GM19395 (cell line): ENCODE data around the gene STAG2.
"Not testable (repeated sequence)": the region's sequence is repeated elsewhere in the genome, so short reads cannot be mapped to it uniquely, and the experiment has no call there.

Experiments used
- ATAC-seq: cut with Tn5 transposase; IDR thresholded peaks from one replicate; pipeline ENCODE4 v1.9.1; 2021; ENCODE audit warnings: mild to moderate bottlenecking, moderate library complexity; ENCODE audit not compliant: unreplicated experiment

STAG2 gene

DNA sequence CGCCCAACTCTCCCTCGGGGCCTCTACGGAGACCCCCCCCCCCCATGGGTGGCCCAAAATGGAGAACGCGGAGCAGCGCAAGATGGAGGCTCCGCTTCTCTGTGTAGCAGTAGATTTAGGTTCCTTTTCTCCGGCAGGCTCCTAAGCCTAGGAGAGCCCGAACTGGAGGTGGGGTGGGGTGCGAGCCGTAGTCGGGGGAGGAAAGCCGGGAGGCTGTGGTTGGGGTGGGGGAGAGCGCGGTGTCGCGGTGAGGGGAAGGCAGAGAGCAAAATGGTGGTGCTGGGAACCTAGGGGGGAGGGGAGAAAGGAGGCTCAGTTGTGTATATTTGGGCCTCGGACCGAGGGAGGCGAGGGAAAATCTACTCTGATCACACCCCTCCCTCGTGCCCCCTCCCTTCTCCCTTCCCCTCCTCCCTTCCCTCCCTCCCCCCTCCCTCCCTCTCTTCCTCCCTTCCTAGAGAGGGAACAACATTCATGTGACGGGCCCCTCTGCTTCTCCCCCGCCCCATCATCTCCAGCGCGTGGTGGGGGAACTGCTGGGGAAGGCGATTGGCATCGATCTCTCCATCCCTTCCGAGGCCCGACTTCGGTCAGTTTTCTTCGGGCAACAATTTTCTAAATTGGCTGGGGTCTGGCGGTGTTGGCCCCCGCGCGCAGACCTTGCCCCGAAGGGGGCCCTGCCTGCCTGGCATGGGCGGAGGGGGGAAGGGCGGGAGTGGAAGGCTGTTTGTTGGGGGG is at the start of gene STAG2:
Gene STAG2, plus strand, starts transcription at position 439 of the 738 bp plus-strand sequence. CDS start 60,922 bp downstream, outside the sequence.
- no peak for ATAC-seq

DNA sequence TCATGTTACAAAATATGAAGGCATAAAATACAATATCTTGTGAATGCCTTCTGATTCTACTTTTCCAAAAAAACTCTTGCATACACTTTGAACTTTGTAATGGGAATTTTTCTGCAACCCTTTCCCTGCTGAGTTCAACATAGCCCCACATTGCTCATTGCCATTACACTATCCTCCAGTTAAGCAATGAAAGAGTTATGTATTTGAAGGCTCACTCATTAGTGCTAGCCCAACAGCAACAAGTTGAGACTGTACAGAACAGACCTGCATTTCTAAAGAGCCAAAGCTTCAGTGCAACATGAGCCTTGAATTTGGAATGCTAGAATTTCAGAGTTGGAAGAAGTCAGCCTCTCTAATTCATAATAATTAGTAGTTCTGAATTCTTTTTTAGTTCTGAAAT is 44.4 kb upstream of the STAG2 start:
- no peak for ATAC-seq

DNA sequence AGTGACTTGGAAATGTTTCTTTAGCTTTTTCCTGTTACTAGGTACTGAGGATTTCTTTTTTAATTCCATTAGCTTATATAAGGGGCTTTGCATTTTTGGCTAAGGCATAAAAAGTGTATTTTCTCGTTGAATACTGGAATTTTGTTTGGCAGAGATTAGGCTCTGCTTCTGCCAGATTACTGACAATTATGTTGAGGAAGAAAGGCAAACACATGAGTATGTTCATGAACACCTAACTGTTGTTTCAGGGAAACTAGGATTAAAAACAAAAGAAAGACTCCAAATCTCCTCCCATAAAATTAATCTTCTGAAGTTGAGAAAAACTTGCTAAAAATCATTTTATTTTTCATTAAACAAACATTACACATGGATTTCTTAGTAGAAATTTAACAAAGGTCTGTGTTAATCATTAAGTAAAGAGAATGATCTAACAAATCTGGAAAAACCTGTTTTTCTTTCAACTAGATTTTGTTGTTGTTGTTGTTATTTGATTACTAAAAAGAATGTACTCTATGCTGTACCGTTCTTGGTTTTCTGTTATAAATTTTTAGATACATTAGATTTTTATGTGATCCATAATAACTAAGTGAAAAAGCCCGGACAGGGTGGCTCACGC is 43.3 kb upstream of the STAG2 start:
- ATAC-seq, result no peak

DNA sequence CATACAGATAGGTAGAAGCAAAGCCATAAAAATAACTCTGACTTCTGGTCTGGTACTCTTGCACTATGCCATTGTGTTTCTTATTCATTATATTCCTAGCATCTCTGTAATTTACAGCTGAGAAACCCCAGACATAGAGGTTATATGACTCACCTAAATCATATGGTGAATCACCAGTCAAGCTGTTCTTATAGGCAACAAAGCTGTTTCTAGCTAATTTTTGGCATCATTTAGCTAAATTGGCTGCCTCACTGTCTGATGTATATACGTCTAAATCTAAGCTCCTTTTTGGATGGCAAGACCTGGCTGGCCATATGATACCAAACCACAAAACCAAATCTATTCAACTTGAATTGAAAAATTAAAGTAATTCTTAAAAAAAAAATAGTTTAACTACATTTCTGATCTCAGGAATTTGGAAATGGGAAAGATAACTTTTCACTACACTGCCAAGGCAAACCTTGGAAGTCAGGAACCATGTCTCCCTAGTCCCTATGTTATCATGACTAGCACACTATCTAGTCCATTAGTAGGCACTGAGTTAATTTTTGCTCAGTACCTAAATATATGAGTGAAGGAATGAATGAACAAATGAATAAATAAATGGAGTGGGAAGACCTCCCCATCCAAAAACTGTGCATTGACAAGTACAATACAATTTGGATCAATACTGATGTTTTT is 41.3 kb upstream of the STAG2 start:
- ATAC-seq, result no peak

DNA sequence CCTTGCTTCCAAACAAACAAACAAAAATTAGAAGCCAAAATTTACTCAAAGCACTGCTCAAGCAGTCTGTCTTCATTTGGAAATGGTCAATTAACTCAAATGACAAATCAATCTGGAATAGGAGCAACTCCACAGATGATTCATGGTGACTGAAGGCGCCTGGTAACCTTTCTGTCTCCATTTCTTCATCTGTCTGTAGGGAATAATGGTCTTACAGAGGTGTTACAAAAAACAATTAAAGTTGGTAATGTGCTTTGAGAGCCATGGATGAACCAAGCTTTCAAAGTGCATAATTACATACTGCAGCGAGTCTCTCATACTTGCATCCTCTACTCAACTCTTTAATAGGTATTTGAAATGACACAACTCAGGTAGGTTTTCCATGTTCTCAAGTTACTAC is 38.3 kb upstream of the STAG2 start:
- no peak for ATAC-seq

DNA sequence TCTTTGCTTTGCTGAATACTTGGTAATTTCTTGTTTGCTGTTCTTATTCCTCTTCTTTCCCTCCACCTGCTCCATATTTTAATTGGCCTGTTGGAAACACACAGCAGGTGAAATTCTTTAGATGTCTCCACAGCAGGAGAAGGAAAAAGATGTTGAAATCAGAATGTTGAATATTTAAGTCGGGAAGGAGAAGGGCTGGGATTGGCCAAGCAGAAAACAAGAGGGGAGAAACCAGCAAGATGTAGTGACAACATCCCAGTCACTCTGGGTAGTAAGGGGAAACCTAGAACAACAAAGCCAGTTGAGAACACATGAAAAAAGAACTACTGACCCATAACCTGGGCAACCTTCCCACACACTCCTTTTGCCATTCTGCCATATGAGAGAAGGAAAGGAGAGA is 37.3 kb upstream of the STAG2 start:
- no peak for ATAC-seq

DNA sequence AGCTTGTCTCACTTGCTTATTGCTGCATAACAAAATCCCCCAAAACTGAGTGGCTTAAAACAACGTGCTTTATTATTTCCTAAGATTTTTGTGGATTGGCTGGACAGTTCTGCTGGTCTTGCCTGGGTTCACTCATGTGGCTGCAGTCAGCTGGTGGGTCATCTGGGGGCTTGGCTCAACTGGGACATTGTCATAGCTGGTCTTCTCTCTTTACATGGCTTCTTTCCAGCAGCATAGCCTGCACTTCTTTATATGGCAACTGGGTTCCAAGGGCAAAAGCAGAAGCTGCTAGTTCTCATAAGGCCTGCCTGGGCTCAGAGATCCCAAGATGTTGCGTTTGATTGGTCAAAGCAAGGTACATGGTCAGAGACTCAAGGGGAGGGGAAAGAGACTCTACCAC is 33.7 kb upstream of the STAG2 start:
- no peak for ATAC-seq

DNA sequence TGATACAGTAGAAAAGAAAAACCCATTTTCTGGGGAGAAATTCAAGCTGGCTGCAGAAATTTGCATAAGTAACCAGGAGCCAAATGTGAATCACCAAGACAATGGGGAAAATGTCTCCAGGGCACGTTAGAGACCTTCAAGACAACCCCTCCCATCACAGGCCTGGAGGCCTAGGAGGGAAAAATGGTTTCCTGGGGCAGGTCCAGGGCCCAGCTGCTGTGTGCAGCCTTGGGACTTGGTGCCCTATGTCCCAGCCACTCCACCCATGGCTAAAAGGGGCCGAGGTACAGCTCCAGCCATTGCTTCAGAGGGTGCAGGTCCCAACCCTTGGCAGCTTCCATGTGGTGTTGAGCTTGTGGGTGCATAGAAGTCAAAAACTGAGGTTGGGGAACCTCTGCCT is 29.5 kb upstream of the STAG2 start:
- ATAC-seq, result not testable (repeated sequence)

DNA sequence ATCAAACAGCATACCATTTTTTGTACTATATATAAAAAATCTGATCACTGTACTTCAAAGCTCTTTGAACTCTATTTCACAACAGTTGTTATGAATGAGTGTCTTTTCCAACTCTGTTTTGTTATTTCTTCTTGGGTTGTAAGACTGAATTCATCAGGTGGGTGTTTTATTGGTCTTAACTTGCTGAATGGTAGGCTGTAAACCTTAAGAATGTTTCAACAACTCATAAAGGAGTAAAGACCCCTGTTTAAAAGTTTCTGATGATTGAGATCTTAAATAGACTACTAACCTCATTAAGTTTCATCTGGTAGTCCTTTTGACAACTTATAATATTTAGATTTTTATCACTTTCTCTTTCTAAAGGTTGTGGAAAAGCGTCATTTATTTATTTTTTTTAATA is 18.4 kb upstream of the STAG2 start:
- no peak for ATAC-seq

DNA sequence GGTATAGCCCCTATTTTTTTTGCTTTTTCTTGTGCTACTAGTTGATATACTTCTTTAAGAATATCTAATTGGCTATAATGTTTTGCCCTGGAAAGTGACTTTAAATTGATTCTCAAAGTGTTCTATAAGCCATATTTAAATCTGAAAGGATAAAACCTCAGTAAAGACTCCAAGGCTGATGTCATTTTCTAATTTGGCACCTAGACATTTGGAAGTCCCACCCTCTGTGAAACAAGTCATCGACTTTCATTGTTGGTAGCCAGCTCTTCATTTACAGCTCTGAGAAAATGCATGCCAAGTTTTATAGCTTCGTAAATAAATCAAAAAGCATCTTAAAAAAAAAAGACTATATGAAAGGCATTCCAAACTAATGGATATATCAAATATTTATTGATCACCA is 18.0 kb upstream of the STAG2 start:
- no peak for ATAC-seq

DNA sequence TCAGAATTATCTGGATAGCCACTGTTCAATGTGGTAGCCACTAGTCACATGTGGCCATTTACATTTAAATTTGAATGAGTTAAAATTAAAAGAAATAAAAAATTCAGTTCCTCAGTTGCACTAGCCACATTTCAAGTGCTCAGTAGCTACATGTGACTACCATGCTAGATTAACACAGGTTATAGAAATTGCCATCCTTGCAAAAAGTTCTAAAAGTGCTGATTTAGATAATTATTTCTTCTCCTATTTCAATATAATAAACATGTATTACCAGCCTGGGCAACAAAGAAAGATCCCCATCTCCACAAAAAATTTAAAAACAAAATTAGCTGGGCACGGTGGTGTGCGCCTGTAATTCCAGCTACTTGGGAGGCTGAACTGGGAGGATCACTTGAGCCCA is 11.7 kb upstream of the STAG2 start:
- ATAC-seq, result no peak

DNA sequence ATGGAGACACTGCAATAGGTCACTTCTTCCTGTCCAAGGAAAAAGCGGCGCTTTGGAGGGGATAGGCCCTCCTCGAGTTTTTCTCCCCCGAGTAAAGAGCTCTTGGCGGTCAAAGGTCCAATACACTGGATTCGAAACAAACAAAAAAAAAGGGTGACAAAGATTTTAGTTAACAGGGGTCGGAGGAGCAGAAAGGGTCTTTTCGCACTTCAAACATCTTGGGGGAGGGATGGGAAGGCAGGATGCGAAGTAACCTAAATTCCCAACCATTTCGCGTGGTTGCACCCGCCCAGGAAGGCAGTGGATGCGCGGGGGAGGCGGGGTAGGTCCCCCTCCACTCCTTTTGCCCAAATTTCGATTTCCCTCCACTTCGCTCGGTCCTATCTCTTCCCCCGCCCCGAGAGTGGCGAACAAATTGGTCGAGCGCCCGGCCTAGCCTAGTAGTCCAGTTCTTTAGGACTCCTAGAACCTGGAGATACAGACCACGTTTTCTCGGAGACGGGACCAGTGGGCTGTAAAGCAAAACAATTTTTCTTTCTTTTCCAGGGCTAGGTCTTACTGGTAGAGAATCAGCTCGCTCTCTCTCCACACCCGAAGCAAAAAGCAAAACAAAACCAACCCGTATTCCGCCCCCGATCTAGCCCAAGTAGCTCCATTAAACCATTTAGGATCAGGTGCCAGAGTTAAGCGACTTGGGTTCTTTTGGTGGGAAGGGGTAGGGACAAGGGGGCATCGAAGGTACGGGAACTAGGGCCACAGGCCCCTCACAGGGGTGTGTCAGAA is 2.0 kb upstream of the STAG2 start:
- ATAC-seq, result peak; percentile 2

DNA sequence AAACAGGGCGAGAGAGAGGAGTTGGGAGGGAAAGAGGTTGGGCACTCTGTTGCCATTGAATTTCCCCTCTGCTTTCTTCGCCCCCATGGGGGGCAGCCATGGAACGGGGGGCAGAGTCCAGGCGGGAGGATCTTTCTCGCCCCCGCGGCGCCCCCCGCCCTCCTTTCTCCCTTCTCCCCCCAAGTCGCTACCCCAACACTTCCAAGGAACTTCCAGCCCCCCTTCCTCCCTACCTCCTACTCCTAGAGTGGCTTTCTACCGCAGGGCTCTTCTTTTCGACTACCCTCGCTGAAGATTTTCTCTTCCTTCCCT is 594 bp upstream of the STAG2 start:
- ATAC-seq, result no peak

DNA sequence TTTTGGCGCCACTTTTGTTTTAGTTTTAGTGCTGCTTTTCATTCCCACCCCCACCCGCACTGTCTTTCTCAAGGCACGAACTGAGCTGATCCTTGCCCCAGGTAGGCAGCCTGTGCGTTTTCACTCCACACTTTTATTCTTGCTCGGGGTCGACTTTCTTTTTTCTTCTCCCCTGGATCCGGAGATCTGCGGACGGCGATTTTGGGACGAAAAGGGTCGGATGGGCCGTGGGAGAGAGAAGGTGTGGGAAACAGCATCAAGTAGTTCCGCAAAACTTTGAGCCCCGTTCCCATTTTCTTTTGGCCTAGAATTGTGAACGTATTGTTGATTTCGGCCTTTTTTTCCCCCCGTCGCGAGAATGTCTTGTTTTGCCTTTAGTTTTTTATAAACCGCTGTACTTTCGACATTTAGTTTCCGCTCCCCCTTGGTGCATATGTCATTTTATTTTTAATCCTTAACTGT is 531 bp downstream of the STAG2 start:
- ATAC-seq, result no peak

DNA sequence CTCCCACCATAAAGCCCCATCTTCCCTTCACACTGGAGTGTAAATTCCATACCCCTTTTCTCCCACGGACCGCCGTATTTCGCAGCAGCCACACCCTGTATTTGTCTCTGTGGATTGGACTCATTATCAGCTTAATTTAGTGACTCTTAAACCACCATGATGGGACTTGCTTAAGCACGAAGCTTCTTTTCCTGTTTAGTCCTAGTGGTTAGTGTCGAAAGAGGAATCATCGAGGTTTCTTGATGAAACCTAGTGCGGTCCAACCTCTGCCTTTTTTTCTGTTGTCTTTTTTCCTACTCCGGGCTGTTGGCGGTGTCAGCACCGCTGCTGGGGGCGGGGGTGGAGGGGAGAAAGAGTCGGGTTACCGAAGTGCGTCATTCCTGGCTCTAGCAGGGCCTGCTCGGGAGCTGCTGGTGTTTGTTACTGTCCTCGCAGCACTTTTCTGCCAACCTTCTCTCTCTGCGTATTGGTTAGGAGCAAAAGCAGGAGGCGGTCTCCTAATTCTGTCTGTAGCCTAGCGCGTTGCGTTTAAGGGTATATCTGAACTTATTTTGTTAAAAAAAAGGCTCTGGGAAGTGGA is 1.4 kb downstream of the STAG2 start:
- ATAC-seq, result peak; percentile 63

DNA sequence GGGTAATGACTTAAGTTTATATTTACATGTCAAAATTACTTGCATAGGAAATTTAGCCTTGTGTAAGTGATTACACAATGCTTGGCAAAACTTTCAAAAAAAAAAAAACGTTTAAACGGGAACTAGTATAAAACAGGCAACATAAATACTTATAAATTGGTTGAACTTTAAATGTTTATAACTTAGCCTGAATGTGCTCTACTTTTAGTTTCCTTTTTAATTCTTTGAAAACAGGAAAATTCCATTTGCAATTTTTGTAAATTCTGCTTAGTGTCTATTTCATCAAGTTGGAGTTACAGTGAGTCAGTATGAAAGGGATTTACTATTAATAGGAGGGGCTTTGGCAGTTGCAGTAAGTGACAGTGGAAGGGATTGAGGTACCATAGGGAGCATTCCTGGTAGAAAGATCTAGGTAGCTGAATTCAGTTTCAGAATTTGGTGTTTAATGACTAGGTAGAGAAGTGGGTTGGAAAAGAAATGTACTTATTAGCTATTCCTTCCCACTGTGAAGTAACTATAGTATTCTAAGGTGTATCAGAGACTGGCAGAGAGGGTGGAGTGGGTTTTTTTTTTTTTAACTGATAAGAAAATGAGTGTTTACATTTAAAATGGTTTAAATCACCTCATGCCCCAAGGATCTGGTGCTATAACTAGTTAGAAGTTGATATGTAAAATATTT is 2.8 kb downstream of the STAG2 start:
- no peak for ATAC-seq

DNA sequence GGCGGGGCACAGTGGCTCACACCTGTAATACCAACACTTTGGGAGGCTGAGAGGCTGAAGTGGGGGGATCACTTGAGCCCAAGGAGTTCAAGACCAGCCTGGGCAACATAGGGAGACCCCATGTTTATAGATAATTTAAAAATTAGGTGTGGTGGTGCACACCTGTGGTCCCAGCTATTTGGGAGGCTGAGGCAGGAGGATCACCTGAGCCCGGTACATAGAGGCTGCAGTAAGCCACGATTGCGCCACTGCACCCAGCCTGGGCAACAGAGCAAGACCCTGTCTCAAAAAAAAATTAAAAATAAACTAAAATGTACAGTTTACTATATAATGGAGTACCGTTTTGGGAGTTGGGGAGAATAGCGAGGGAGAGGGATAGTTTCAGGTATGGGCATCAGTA is 4.2 kb downstream of the STAG2 start:
- no peak for ATAC-seq

DNA sequence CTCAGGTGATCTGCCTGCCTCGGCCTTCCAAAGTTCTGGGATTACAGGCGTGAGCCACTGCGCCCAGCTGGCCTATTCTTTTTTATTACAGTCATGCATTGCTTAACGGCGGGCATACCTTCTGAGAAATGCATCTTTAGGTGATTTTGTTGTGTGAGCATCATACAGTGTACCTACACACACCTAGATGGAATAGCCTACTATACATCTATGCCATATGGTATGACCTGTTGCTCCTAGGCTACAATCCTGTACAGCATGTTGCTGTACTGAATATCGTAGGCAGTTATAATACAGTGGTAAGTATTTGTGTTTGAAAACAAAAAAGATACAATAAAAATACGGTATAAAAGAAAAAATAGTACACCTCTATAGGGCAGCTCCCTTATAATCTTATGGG is 6.0 kb downstream of the STAG2 start:
- no peak for ATAC-seq

DNA sequence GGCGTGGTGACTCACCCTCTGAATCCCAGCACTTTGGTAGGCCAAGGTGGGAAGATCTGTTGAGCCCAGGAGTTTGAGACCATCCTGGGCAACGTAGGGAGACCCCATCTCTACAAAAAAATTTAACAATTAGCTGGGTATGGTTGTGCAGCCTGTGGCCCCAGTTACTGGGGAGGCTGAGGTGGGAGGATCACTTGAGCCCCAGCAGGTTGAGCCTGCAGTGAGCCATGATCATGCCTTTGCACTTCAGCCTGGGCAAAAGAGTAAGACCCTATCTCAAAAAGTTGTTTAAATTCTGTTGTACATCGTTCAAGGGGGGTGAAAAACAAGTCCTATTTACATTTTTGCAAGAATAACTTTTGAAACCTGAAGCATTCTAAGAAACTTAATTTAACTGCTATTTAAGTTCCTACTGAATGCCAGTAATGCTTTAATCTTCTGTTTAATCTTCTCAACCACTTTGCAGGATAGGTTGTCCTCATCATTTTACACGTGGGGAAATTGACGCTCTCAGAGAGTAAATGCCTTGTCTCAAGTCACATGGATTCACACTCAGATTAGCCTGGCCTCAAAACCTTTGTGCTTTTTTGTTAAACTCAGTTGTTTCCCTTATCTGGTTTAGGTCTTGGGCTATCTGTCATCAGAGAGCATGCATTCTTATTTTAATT is 7.0 kb downstream of the STAG2 start:
- ATAC-seq, result no peak

DNA sequence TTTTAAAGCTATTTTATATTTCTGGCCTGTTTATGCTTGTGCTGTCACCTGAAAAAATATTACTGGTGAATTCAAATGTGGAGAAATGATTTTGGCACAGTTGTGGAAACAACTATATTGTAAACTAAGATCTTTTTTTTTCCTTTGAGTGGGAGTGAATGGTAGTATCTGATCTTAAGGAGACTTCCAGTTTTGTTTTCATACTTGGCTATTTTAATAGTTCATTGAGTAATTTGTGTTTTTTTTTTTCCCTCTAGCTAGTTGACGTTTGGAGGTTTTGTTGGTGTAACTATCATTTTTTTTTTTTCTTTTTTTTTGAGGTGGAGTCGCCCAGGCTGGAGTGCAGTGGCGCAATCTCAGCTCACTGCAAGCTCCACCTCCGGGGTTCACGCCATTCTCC is 10.5 kb downstream of the STAG2 start:
- no peak for ATAC-seq
